Measurements from ENCODE around the gene POLL.

POLL gene

GRCh38 chr10:101578803-101579515 is 9.1 kb downstream of the POLL start:
- H3K4me3 ChIP-seq (ENCODE audit: low read depth in 1 of 2, low read length in 2 of 2): no peak overlapping the region
- peaks cover 30% of the 10 kb centered on the region for H3K36me3 ChIP-seq (ENCODE audit: insufficient read depth, low read length)
- no peaks in the 10 kb centered on the region for H3K27me3 ChIP-seq (ENCODE audit: control insufficient read depth in 1 of 2, insufficient read depth in 2 of 2, low read length in 2 of 2)
- no peaks in the 10 kb centered on the region for H3K9me3 ChIP-seq (ENCODE audit: low read length)
- no peak overlapping the region for H3K9ac ChIP-seq (ENCODE audit: low read length)
- H3K4me1 ChIP-seq (ENCODE audit: insufficient read depth, low read length): no peaks in the 10 kb centered on the region
- H3K27ac ChIP-seq (ENCODE audit: low read depth, low read length): no peak overlapping the region

- no peaks in the 10 kb centered on the region for H3K27me3 ChIP-seq (ENCODE audit: control insufficient read depth in 1 of 2, insufficient read depth in 2 of 2, low read length in 2 of 2)
- no peak overlapping the region for H3K4me3 ChIP-seq (ENCODE audit: low read depth in 1 of 2, low read length in 2 of 2)
- no peak overlapping the region for H3K9ac ChIP-seq (ENCODE audit: low read length)
- no peaks in the 10 kb centered on the region for H3K4me1 ChIP-seq (ENCODE audit: insufficient read depth, low read length)
- H3K9me3 ChIP-seq (ENCODE audit: low read length): no peaks in the 10 kb centered on the region
- H3K27ac ChIP-seq (ENCODE audit: low read depth, low read length): no peak overlapping the region
- H3K36me3 ChIP-seq (ENCODE audit: insufficient read depth, low read length): peaks cover 23% of the 10 kb centered on the region
Measured at GRCh38 chr10:101578192-101578591, 9.9 kb downstream of the POLL start.

GRCh38 chr10:101577121-101577871 is 10.8 kb downstream of the POLL start:
- no peaks in the 10 kb centered on the region for H3K4me1 ChIP-seq (ENCODE audit: insufficient read depth, low read length)
- no peak overlapping the region for H3K9ac ChIP-seq (ENCODE audit: low read length)
- H3K36me3 ChIP-seq (ENCODE audit: insufficient read depth, low read length): peaks cover 16% of the 10 kb centered on the region
- H3K27ac ChIP-seq (ENCODE audit: low read depth, low read length): no peak overlapping the region
- no peak overlapping the region for H3K4me3 ChIP-seq (ENCODE audit: low read depth in 1 of 2, low read length in 2 of 2)
- no peaks in the 10 kb centered on the region for H3K27me3 ChIP-seq (ENCODE audit: control insufficient read depth in 1 of 2, insufficient read depth in 2 of 2, low read length in 2 of 2)
- H3K9me3 ChIP-seq (ENCODE audit: low read length): no peaks in the 10 kb centered on the region

- Histone ChIP-seq H3K9ac (ENCODE audit: low read length) (no peak overlapping the region), H3K4me1 (ENCODE audit: insufficient read depth, low read length) (no peaks in the 10 kb centered on the region), H3K4me3 (ENCODE audit: low read depth in 1 of 2, low read length in 2 of 2) (no peak overlapping the region), H3K27ac (ENCODE audit: low read depth, low read length) (no peak overlapping the region), H3K9me3 (ENCODE audit: low read length) (no peaks in the 10 kb centered on the region), H3K36me3 (ENCODE audit: insufficient read depth, low read length) (peaks cover 16% of the 10 kb centered on the region), H3K27me3 (ENCODE audit: control insufficient read depth in 1 of 2, insufficient read depth in 2 of 2, low read length in 2 of 2) (no peaks in the 10 kb centered on the region)
Measured at GRCh38 chr10:101576211-101576863, 11.7 kb downstream of the POLL start.

GRCh38 chr10:101575580-101576210 is 12.4 kb downstream of the POLL start:
- Histone ChIP-seq H3K9me3 (ENCODE audit: low read length) (no peaks in the 10 kb centered on the region), H3K27me3 (ENCODE audit: control insufficient read depth in 1 of 2, insufficient read depth in 2 of 2, low read length in 2 of 2) (peaks cover 0 to 6% of the 10 kb centered on the region in 2 donors), H3K9ac (ENCODE audit: low read length) (no peak overlapping the region), H3K27ac (ENCODE audit: low read depth, low read length) (no peak overlapping the region), H3K4me3 (ENCODE audit: low read depth in 1 of 2, low read length in 2 of 2) (no peak overlapping the region), H3K36me3 (ENCODE audit: insufficient read depth, low read length) (peaks cover 16% of the 10 kb centered on the region), H3K4me1 (ENCODE audit: insufficient read depth, low read length) (peaks cover 3% of the 10 kb centered on the region)

GRCh38 chr10:101575091-101575490 is 13.0 kb downstream of the POLL start:
- H3K4me3 ChIP-seq (ENCODE audit: low read depth in 1 of 2, low read length in 2 of 2): no peak overlapping the region
- peaks cover 8% of the 10 kb centered on the region for H3K4me1 ChIP-seq (ENCODE audit: insufficient read depth, low read length)
- H3K36me3 ChIP-seq (ENCODE audit: insufficient read depth, low read length): peaks cover 16% of the 10 kb centered on the region
- H3K9me3 ChIP-seq (ENCODE audit: low read length): no peaks in the 10 kb centered on the region
- no peak overlapping the region for H3K27ac ChIP-seq (ENCODE audit: low read depth, low read length)
- H3K9ac ChIP-seq (ENCODE audit: low read length): no peak overlapping the region
- H3K27me3 ChIP-seq (ENCODE audit: control insufficient read depth in 1 of 2, insufficient read depth in 2 of 2, low read length in 2 of 2): peaks cover 0 to 7% of the 10 kb centered on the region in 2 donors

GRCh38 chr10:101573885-101574753 is 13.9 kb downstream of the POLL start:
- H3K4me1 ChIP-seq (ENCODE audit: insufficient read depth, low read length): peaks cover 16% of the 10 kb centered on the region
- peaks cover 9 to 17% of the 10 kb centered on the region in 2 donors for H3K27me3 ChIP-seq (ENCODE audit: control insufficient read depth in 1 of 2, insufficient read depth in 2 of 2, low read length in 2 of 2)
- H3K4me3 ChIP-seq (ENCODE audit: low read depth in 1 of 2, low read length in 2 of 2): no peak overlapping the region
- no peaks in the 10 kb centered on the region for H3K9me3 ChIP-seq (ENCODE audit: low read length)
- no peak overlapping the region for H3K27ac ChIP-seq (ENCODE audit: low read depth, low read length)
- H3K36me3 ChIP-seq (ENCODE audit: insufficient read depth, low read length): peaks cover 10% of the 10 kb centered on the region
- no peak overlapping the region for H3K9ac ChIP-seq (ENCODE audit: low read length)

GRCh38 chr10:101572785-101573184 is 15.3 kb downstream of the POLL start:
- Histone ChIP-seq H3K27ac (ENCODE audit: low read depth, low read length) (no peak overlapping the region), H3K4me1 (ENCODE audit: insufficient read depth, low read length) (peaks cover 16% of the 10 kb centered on the region), H3K36me3 (ENCODE audit: insufficient read depth, low read length) (no peaks in the 10 kb centered on the region), H3K9me3 (ENCODE audit: low read length) (no peaks in the 10 kb centered on the region), H3K4me3 (ENCODE audit: low read depth in 1 of 2, low read length in 2 of 2) (no peak overlapping the region), H3K9ac (ENCODE audit: low read length) (no peak overlapping the region), H3K27me3 (ENCODE audit: control insufficient read depth in 1 of 2, insufficient read depth in 2 of 2, low read length in 2 of 2) (peaks cover 12 to 30% of the 10 kb centered on the region in 2 donors)

- H3K4me3 ChIP-seq (ENCODE audit: low read depth in 1 of 2, low read length in 2 of 2): no peak overlapping the region
- H3K4me1 ChIP-seq (ENCODE audit: insufficient read depth, low read length): peaks cover 16% of the 10 kb centered on the region
- no peak overlapping the region for H3K27ac ChIP-seq (ENCODE audit: low read depth, low read length)
- H3K27me3 ChIP-seq (ENCODE audit: control insufficient read depth in 1 of 2, insufficient read depth in 2 of 2, low read length in 2 of 2): peaks cover 19 to 36% of the 10 kb centered on the region in 2 donors
- H3K9ac ChIP-seq (ENCODE audit: low read length): no peak overlapping the region
- no peaks in the 10 kb centered on the region for H3K9me3 ChIP-seq (ENCODE audit: low read length)
- no peaks in the 10 kb centered on the region for H3K36me3 ChIP-seq (ENCODE audit: insufficient read depth, low read length)
Measured at GRCh38 chr10:101572126-101572525, 15.9 kb downstream of the POLL start.

GRCh38 chr10:101571271-101571925 is 16.7 kb downstream of the POLL start:
- H3K36me3 ChIP-seq (ENCODE audit: insufficient read depth, low read length): no peaks in the 10 kb centered on the region
- H3K27ac ChIP-seq (ENCODE audit: low read depth, low read length): no peak overlapping the region

More at GRCh38 chr10:101571271-101571925, 16.7 kb downstream of the POLL start:
- Histone ChIP-seq H3K9me3 (ENCODE audit: low read length) (no peaks in the 10 kb centered on the region), H3K27me3 (ENCODE audit: control insufficient read depth in 1 of 2, insufficient read depth in 2 of 2, low read length in 2 of 2) (peaks cover 24 to 44% of the 10 kb centered on the region in 2 donors), H3K9ac (ENCODE audit: low read length) (peak overlapping the region; percentile 44), H3K4me1 (ENCODE audit: insufficient read depth, low read length) (peaks cover 16% of the 10 kb centered on the region), H3K4me3 (ENCODE audit: low read depth in 1 of 2, low read length in 2 of 2) (no peak overlapping the region)

Data from muscle layer of colon (tissue), 2 donors.